SK-N-MC (cell line): ENCODE results near the gene FLRT2.

ENCODE experiments used
- EZH2 ChIP-seq: fragments of 200-600 bp; sonication (generic); IDR thresholded peaks from one replicate; pipeline ENCODE4 v1.6.1; 2017; ENCODE audit warnings: antibody characterized with exemption
- POLR2AphosphoS5 ChIP-seq: IDR thresholded peaks from 2 replicates; pipeline ENCODE4 v1.6.1; 2012; ENCODE audit warnings: mild to moderate bottlenecking, low read depth, low read length, borderline replicate concordance

DNA sequence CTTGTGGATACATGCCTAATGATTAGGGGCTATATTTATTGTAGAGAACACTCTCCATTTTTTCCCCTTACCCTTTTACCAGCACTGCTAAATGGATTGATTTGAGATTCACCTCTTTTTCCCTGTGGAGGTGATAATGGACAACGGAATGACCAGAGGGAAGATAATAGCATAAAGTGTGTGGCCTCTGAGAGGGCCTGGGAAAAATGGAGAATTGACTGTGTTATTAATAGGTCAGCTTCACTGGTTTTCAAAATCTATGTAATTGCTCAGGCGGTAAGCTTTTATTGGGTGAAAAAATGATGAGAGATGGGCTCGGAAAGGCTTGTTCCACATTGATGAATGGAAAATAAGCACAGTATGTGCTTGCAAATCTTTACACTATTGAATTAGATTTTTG, 15.8 kb downstream of the FLRT2 start:
- TF ChIP-seq EZH2 (no peak), POLR2AphosphoS5 (no peak)
